Neural cell (in vitro differentiated cells): ENCODE results near the gene RILPL2.
"Not testable (repeated sequence)": the region's sequence is repeated elsewhere in the genome, so short reads cannot be mapped to it uniquely, and the experiment has no call there.

Source experiments
- CTCF ChIP-seq: fragments of 450-650 bp; IDR thresholded peaks from 2 replicates; pipeline ENCODE4 v1.5.1; 2014; ENCODE audit warnings: antibody characterized with exemption, mild to moderate bottlenecking, moderate library complexity; ENCODE audit not compliant: poor library complexity, severe bottlenecking
- EP300 ChIP-seq: fragments of 450-650 bp; conservative IDR thresholded peaks from 2 replicates; pipeline ENCODE4 v1.6.1; 2014; ENCODE audit warnings: antibody characterized with exemption, mild to moderate bottlenecking, moderate library complexity; ENCODE audit not compliant: poor library complexity, severe bottlenecking
- EZH2 ChIP-seq: fragments of 200-600, 300-800 bp; shearing (Covaris generic), sonication (generic); IDR thresholded peaks from 2 replicates; pipeline ENCODE4 v1.6.1; 2014; ENCODE audit warnings: antibody characterized with exemption, low read length, borderline replicate concordance, mild to moderate bottlenecking; ENCODE audit not compliant: insufficient read depth, poor library complexity, severe bottlenecking
- MXI1 ChIP-seq: fragments of 450-650 bp; conservative IDR thresholded peaks from 2 replicates; pipeline ENCODE4 v1.6.1; 2014; ENCODE audit warnings: antibody characterized with exemption, mild to moderate bottlenecking; ENCODE audit not compliant: poor library complexity, severe bottlenecking
- POLR2AphosphoS5 ChIP-seq: IDR thresholded peaks from 2 replicates; pipeline ENCODE4 v1.6.1; 2012
- RAD21 ChIP-seq: fragments of 450-650 bp; conservative IDR thresholded peaks from 2 replicates; pipeline ENCODE4 v1.6.1; 2014; ENCODE audit warnings: antibody characterized with exemption, mild to moderate bottlenecking, moderate library complexity
- SMC3 ChIP-seq: fragments of 450-650 bp; conservative IDR thresholded peaks from 2 replicates; pipeline ENCODE4 v1.6.1; 2014; ENCODE audit warnings: antibody characterized with exemption, mild to moderate bottlenecking, moderate library complexity; ENCODE audit not compliant: poor library complexity
- TAF1 ChIP-seq: IDR thresholded peaks from 2 replicates; pipeline ENCODE4 v1.6.1; 2012; ENCODE audit warnings: low read depth
- TF ChIP-seq, protein P1 (sequence below): IDR thresholded peaks from 2 replicates; pipeline ENCODE4 v1.6.1; 2012; ENCODE audit warnings: borderline replicate concordance

DNA sequence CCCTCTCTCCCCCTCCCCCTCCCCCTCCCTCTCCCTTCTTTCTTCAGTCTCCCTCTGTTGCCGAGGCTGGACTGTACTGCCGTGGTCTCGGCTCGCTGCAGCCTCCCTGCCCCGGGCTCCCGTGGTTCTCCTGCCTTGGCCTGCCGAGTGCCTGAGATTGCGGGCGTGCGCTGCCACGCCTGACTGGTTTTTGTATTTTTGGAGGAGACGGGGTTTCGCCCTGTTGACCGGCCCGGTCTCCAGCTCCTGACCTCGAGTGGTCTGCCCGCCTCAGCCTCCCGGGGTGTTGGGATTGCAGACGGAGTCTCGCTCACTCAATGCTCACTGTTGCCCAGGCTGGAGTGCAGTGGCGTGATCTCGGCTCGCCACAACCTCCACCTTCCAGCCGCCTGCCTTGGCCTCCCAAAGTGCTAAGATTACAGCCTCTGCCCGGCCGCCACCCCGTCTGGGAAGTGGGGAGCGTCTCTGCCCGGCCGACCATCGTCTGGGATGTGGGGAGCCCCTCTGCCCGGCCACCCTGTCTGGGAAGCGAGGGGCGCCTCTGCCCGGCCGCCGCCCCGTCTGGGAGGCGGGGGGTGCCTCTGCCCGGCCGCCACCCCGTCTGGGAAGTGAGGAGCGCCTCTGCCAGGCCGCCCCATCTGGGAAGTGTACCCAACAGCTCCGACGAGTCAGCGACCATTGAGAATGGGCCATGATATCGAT lies 64.7 kb downstream of the RILPL2 start:
- TF ChIP-seq EP300, CTCF, POLR2AphosphoS5, RAD21, TAF1, SMC3, EZH2, MXI1: not testable (repeated sequence)
- TF ChIP-seq, protein P1, sequence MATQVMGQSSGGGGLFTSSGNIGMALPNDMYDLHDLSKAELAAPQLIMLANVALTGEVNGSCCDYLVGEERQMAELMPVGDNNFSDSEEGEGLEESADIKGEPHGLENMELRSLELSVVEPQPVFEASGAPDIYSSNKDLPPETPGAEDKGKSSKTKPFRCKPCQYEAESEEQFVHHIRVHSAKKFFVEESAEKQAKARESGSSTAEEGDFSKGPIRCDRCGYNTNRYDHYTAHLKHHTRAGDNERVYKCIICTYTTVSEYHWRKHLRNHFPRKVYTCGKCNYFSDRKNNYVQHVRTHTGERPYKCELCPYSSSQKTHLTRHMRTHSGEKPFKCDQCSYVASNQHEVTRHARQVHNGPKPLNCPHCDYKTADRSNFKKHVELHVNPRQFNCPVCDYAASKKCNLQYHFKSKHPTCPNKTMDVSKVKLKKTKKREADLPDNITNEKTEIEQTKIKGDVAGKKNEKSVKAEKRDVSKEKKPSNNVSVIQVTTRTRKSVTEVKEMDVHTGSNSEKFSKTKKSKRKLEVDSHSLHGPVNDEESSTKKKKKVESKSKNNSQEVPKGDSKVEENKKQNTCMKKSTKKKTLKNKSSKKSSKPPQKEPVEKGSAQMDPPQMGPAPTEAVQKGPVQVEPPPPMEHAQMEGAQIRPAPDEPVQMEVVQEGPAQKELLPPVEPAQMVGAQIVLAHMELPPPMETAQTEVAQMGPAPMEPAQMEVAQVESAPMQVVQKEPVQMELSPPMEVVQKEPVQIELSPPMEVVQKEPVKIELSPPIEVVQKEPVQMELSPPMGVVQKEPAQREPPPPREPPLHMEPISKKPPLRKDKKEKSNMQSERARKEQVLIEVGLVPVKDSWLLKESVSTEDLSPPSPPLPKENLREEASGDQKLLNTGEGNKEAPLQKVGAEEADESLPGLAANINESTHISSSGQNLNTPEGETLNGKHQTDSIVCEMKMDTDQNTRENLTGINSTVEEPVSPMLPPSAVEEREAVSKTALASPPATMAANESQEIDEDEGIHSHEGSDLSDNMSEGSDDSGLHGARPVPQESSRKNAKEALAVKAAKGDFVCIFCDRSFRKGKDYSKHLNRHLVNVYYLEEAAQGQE = not testable (repeated sequence)
